HL-60 (cell line): ENCODE data around the gene B3GALT4.

Experiments used
- DNase-seq, 2 experiments: peaks; one replicate each; pipeline ENCODE4 v3.0.0-alpha.2; 2010 to 2020; ENCODE audit warnings: low read depth in 1 of 2, low spot score in 1 of 2
- H3K27ac ChIP-seq: fragments of 250-450 bp; sonication (Bioruptor Pico); replicated peaks from 2 replicates; pipeline ENCODE4 v1.5.1; 2020; ENCODE audit warnings: mild to moderate bottlenecking, moderate library complexity
- H3K27me3 ChIP-seq: fragments of 250-450 bp; sonication (Bioruptor Pico); 2 replicates; pipeline ENCODE4 v1.5.1; 2021; ENCODE audit warnings: mild to moderate bottlenecking, moderate library complexity; ENCODE audit not compliant: insufficient read depth, poor library complexity, severe bottlenecking
- H3K4me3 ChIP-seq: replicated peaks from 2 replicates; pipeline ENCODE4 v1.5.1; 2011; ENCODE audit warnings: mild to moderate bottlenecking, control low read depth, low read length; ENCODE audit not compliant: insufficient read depth
- GABPA ChIP-seq: IDR thresholded peaks from 2 replicates; pipeline ENCODE4 v1.6.1; 2012; ENCODE audit warnings: low read depth
- POLR2AphosphoS5 ChIP-seq: IDR thresholded peaks from 2 replicates; pipeline ENCODE4 v1.6.1; 2012; ENCODE audit warnings: low read depth
- SPI1 ChIP-seq: IDR thresholded peaks from 2 replicates; pipeline ENCODE4 v1.6.1; 2012; ENCODE audit warnings: low read depth, mild to moderate bottlenecking, borderline replicate concordance
- TF ChIP-seq, protein P1 (sequence below): IDR thresholded peaks from one replicate; pipeline ENCODE4 v1.5.1; 2011; ENCODE audit warnings: low read length, control low read depth, inconsistent platforms; ENCODE audit not compliant: insufficient read depth
- TF ChIP-seq, protein P2 (sequence below): IDR thresholded peaks from 2 replicates; pipeline ENCODE4 v1.6.1; 2012; ENCODE audit warnings: low read depth; ENCODE audit not compliant: insufficient replicate concordance

B3GALT4 gene

DNA sequence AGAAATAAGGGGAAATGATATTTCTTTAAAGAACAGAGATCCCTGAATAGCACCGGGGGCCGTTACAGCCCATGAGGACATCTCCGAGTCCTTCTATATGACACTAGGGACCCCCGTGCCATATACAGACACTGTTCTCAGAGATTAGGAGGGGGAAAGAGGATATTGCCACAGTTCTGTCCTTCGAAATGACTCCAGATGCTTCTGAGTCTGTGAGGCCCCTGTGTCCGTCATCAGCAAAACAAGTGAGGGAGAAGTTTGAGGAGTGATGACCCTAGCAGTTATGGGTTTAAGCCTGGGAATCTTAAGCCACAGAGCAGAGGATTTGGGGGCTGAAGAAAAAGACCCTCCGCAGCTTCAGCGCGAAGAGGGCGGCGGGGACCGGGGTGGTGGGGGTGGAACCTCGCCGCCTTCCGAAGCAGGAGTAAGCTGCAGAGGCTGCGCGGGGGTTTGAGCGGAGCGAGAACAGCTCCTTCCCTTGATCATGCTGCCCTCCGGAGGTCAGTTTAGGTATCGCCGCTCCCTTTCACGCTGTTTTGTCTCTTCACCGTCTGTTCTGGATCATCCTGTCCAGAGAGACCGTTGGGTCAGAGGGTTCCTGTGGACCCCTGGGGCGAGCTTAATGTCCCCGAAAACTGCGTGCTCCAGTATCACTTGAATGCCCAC, 28.8 kb upstream of the B3GALT4 start:
- TF ChIP-seq POLR2AphosphoS5: no peak
- TF ChIP-seq, protein P1, sequence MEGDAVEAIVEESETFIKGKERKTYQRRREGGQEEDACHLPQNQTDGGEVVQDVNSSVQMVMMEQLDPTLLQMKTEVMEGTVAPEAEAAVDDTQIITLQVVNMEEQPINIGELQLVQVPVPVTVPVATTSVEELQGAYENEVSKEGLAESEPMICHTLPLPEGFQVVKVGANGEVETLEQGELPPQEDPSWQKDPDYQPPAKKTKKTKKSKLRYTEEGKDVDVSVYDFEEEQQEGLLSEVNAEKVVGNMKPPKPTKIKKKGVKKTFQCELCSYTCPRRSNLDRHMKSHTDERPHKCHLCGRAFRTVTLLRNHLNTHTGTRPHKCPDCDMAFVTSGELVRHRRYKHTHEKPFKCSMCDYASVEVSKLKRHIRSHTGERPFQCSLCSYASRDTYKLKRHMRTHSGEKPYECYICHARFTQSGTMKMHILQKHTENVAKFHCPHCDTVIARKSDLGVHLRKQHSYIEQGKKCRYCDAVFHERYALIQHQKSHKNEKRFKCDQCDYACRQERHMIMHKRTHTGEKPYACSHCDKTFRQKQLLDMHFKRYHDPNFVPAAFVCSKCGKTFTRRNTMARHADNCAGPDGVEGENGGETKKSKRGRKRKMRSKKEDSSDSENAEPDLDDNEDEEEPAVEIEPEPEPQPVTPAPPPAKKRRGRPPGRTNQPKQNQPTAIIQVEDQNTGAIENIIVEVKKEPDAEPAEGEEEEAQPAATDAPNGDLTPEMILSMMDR: peak; percentile 94
- Histone ChIP-seq H3K4me3 (peak overlapping the region; percentile 48), H3K27me3 (peaks cover 3% of the 10 kb centered on the region), H3K27ac (peak overlapping the region; percentile 55)
- peak; percentile 55 to 88 for DNase-seq

DNA sequence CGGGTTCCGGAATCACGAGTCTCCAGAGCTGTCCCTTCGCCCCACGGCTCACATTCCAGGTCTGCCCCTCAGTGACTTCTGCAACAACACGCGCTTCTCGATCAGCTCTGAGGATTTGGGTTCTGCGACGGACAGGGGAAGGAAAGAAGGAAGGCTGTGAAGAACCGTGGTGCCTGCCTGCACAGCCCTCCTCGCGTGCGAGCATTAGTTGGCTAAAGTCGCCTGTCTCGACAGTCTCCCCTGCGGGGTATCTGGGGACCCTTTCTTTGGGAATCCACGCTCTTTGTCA, 28.3 kb upstream of the B3GALT4 start:
- TF ChIP-seq GABPA (no peak), SPI1 (no peak), POLR2AphosphoS5 (no peak)
- TF ChIP-seq, protein P2, sequence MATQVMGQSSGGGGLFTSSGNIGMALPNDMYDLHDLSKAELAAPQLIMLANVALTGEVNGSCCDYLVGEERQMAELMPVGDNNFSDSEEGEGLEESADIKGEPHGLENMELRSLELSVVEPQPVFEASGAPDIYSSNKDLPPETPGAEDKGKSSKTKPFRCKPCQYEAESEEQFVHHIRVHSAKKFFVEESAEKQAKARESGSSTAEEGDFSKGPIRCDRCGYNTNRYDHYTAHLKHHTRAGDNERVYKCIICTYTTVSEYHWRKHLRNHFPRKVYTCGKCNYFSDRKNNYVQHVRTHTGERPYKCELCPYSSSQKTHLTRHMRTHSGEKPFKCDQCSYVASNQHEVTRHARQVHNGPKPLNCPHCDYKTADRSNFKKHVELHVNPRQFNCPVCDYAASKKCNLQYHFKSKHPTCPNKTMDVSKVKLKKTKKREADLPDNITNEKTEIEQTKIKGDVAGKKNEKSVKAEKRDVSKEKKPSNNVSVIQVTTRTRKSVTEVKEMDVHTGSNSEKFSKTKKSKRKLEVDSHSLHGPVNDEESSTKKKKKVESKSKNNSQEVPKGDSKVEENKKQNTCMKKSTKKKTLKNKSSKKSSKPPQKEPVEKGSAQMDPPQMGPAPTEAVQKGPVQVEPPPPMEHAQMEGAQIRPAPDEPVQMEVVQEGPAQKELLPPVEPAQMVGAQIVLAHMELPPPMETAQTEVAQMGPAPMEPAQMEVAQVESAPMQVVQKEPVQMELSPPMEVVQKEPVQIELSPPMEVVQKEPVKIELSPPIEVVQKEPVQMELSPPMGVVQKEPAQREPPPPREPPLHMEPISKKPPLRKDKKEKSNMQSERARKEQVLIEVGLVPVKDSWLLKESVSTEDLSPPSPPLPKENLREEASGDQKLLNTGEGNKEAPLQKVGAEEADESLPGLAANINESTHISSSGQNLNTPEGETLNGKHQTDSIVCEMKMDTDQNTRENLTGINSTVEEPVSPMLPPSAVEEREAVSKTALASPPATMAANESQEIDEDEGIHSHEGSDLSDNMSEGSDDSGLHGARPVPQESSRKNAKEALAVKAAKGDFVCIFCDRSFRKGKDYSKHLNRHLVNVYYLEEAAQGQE: no peak
- peaks cover 2% of the 10 kb centered on the region for H3K27me3 ChIP-seq
- H3K27ac ChIP-seq: peak overlapping the region; percentile 55
- H3K4me3 ChIP-seq: peak overlapping the region; percentile 48
- peak in 1 of 2 experiments; percentile 20 for DNase-seq

DNA sequence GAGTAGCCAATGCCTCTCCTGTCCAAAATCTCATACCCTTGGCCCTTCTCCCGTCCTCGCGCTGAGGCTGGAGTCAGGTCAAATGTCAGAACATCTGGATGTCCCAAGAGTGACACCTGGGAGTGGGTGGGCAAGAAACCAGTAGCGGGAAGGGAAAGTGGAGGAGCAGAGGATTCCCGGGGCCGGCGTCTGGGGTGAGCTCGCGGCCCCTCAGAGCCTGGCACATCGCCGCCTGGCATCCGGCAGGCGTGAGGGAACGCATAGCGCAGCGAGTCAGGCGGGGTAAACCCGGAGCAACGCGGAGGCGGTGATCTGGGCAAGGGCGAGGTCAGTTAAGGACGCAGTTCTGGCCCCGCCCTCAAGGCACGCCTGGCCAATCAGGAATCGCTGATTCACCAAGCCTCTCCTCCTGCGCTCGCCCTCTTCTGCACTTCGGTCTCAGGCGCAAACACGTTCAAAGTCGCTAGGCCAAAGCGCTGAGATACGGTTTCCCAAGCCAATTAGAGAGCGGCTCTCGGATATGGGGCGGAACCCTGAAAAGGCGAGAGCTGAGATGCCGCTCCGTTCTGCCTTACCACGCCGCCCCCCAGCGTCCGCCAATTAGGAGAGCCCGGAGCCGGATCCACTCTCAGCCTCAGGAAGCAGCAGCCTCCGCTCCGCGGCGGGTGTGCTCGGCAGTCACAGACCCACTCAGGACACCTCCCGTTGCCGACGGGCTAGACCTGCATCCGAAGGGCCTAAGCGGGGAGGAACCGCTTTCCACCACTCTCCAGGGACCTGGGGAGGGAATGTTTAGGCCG, 27.8 kb upstream of the B3GALT4 start:
- Histone ChIP-seq H3K27me3 (peaks cover 2% of the 10 kb centered on the region), H3K4me3 (peak overlapping the region; percentile 54), H3K27ac (peak overlapping the region; percentile 75)
- peak; percentile 96 to 99 for DNase-seq
- TF ChIP-seq, protein P2: no peak
- peak; percentile 89 for TF ChIP-seq POLR2AphosphoS5

DNA sequence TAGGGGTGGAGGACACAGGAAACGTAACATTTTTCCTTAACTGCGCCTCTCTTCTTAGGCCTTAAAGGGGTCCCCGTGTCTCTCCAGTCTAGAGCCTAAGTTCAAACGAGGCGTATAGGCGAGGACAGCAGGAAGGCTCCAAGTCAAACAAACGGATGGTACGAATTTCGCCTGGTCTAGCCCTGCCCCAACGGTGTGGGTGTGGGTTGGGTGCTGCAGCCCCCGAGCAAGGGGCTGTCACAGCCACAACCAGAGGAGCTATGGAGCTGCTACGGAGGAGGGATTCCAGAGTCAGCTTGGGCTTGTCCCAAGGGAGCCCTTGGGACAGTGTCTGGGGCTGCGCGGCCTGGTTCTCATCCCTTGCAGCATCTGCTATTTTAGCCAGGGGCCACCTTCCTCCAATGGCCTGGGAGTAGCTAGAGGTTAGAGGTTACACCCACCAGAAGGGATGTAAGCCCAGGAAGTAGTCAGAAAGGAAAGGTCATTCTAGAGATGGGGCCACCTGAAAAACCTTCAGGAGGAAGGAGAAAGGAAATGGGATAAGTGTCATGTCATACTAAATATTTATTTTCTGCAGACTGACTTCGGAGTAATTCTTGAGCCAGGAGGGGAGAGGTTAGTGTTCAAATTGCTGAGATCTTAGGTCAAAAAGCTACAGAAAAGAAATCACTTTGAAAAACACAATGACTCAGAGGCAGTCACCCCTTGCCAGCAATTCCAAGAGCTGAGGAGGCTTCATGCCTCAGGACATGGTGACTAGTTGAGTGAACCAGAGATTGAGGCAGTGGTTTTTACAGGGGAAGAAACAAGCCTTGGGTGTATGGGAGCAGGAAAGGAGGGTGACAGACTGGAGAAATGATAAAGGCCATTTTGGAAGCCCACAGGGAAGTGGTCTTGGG, 26.9 kb upstream of the B3GALT4 start:
- no peak for DNase-seq
- peak overlapping the region; percentile 54 for H3K4me3 ChIP-seq
- peaks cover 2% of the 10 kb centered on the region for H3K27me3 ChIP-seq
- H3K27ac ChIP-seq: peak overlapping the region; percentile 75
- TF ChIP-seq SPI1 (no peak), POLR2AphosphoS5 (no peak; the same call in 1 of the 2 replicates), GABPA (no peak)
- TF ChIP-seq, protein P2: no peak
- TF ChIP-seq, protein P1: no peak
